ENCODE data around the gene CKAP4. TPM values are rescaled to one million over a fixed set of nuclear protein-coding genes. Genes with fewer than 3 reads are reported as not detected.
A peak's percentile ranks its signal among the peaks of the same experiment; 100 is the strongest.

The CKAP4 gene
- total RNA-seq, 1 experiment from 2014 or later: 62.4 TPM

- Histone ChIP-seq H3K79me2 (ENCODE audit: insufficient read depth, low read length) (no peaks in the 10 kb centered on the region), H2BK5ac (ENCODE audit: insufficient read length, low read length) (no peak overlapping the region), H3K9me3 (ENCODE audit: control insufficient read depth, low read depth, low read length) (no peaks in the 10 kb centered on the region), H3K23me2 (ENCODE audit: insufficient read length, low read depth, low read length, poor library complexity, severe bottlenecking) (peaks cover 10% of the 10 kb centered on the region), H3K4me1 (ENCODE audit: insufficient read depth, low read length) (peaks cover 8% of the 10 kb centered on the region; the same call in 1 of the 2 replicates), H3K4me2 (ENCODE audit: insufficient read depth, insufficient read length, low read length) (no peak overlapping the region), H3K4ac (ENCODE audit: low read depth, low read length) (no peak overlapping the region), H4K91ac (ENCODE audit: insufficient read length, low read depth, low read length) (no peak overlapping the region), H2AK5ac (ENCODE audit: insufficient read length, low read length) (no peak overlapping the region), H3K27ac (ENCODE audit: insufficient read length, low read depth, low read length) (no peak overlapping the region), H4K20me1 (ENCODE audit: control insufficient read depth, insufficient read depth, insufficient read length) (no peaks in the 10 kb centered on the region), H3K23ac (ENCODE audit: insufficient read length, low read depth, low read length) (no peak overlapping the region), H3T11ph (ENCODE audit: low read length) (no peak overlapping the region), H2BK120ac (ENCODE audit: low read depth, low read length, poor library complexity, severe bottlenecking) (no peak overlapping the region), H4K8ac (replicated peaks; ENCODE audit: insufficient read length, low read depth, low read length) (no peak overlapping the region), H2BK15ac (ENCODE audit: low read depth, low read length) (no peak overlapping the region), H3K27me3 (ENCODE audit: insufficient read depth, low read length) (no peaks in the 10 kb centered on the region), H4K5ac (ENCODE audit: insufficient read length, low read depth, low read length) (no peak overlapping the region), H3K14ac (ENCODE audit: insufficient read depth, low read length) (no peak overlapping the region), H2AFZ (ENCODE audit: low read length) (no peak overlapping the region), H3K18ac (ENCODE audit: insufficient read length, low read depth, low read length) (no peak overlapping the region), H3K9ac (ENCODE audit: extremely low read depth, insufficient read length, low read length) (no peak overlapping the region), H2BK20ac (ENCODE audit: low read depth, low read length, poor library complexity, severe bottlenecking) (no peak overlapping the region), H3K56ac (ENCODE audit: insufficient read length, low read depth, low read length) (no peak overlapping the region), H3K79me1 (ENCODE audit: insufficient read depth, low read depth, low read length, poor library complexity, severe bottlenecking) (peaks cover 3% of the 10 kb centered on the region), H2BK12ac (ENCODE audit: insufficient read length, low read depth, low read length) (no peak overlapping the region)
- peak; percentile 23 for DNase-seq
- TF ChIP-seq CTCF (conservative IDR thresholded peaks at IDR 0.05): no peak
- Mint-ChIP-seq H3K36me3 (ENCODE audit: insufficient read depth in 1 of 3, low read depth in 3 of 3) (peaks cover 4 to 5% (median 4%) of the 10 kb centered on the region in 3 experiments; a peak in 5 of 7 replicates), H3K4me1 (peaks cover 29 to 30% of the 10 kb centered on the region in 2 experiments), H3K27me3 (ENCODE audit: low read depth) (peaks cover 3% of the 10 kb centered on the region), H3K9me3 (no peaks in the 10 kb centered on the region), H3K27ac (no peak overlapping the region), H3K4me3 (peak overlapping the region; percentile 75 to 83; a peak in 4 of 5 replicates)
- WGBS (ENCODE audit: extremely low coverage, insufficient read length, low lambda C conversion rate): no CpG with 5 or more reads among the region's 5 CpGs
Measured at GRCh38 chr12:106249411-106250135, 1.8 kb upstream of the CKAP4 start.

All from H9 (cell line).